ENCODE data around the gene FXN.

DNA sequence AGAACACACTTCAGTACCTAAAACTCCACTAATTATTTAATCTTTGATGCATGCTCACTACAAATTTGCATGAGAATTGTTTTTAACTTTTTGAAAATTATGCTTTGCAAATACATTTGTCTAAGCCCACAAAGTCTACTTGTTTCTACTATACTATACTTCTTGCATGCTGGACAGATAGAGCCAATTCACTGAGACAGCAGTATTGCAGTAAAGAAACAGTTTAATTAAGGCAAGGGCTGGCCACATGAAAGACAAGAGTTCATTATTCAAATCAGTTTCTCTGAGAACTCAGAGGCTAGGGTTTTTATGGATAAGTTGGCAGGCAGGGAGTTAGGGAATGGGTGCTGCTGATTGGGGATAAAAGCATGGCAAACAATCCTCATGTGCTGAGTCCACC is 6.0 kb upstream of the FXN start:
- TF ChIP-seq, protein P1, sequence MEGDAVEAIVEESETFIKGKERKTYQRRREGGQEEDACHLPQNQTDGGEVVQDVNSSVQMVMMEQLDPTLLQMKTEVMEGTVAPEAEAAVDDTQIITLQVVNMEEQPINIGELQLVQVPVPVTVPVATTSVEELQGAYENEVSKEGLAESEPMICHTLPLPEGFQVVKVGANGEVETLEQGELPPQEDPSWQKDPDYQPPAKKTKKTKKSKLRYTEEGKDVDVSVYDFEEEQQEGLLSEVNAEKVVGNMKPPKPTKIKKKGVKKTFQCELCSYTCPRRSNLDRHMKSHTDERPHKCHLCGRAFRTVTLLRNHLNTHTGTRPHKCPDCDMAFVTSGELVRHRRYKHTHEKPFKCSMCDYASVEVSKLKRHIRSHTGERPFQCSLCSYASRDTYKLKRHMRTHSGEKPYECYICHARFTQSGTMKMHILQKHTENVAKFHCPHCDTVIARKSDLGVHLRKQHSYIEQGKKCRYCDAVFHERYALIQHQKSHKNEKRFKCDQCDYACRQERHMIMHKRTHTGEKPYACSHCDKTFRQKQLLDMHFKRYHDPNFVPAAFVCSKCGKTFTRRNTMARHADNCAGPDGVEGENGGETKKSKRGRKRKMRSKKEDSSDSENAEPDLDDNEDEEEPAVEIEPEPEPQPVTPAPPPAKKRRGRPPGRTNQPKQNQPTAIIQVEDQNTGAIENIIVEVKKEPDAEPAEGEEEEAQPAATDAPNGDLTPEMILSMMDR (conservative IDR thresholded peaks at IDR 0.05): no peak
- TF ChIP-seq EZH2 (IDR thresholded peaks at IDR 0.05; ENCODE audit: low read depth): no peak

Measured in PC-9 (cell line).